GM12878 (cell line): ENCODE results near the gene CCL7. TPM values are rescaled to one million over a fixed set of nuclear protein-coding genes. Genes with fewer than 3 reads are reported as not detected.

Experiments
- ATAC-seq: fragments of 200-7000 bp; cut with Tn5 transposase; 3 replicates; pipeline ENCODE4 v1.9.1; 2020; ENCODE audit warnings: mild to moderate bottlenecking, moderate library complexity
- BruUV-seq: library from RNA; stranded (reverse); fragments of 400-500 nt; replicated peaks from 2 replicates; lab custom pipeline; 2021; lab: Mats Ljungman, UMichigan
- CTCF ChIA-PET: fragments of 300-600 bp; sonication (Branson Sonifier 250); formaldehyde crosslinking; extraction: SDS; loops from one replicate; lab custom pipeline; 2021; ENCODE audit warnings: inconsistent platforms; lab: Yijun Ruan, JAX
- POLR2A ChIA-PET: fragments of 350-600 bp; formaldehyde crosslinking; extraction: SDS; loops from one replicate; lab custom pipeline; 2021; ENCODE audit warnings: inconsistent platforms; lab: Charles Lee
- RAD21 ChIA-PET: fragments of 300-600 bp; sonication (Branson Sonifier 250); formaldehyde crosslinking; loops from one replicate; lab custom pipeline; 2023; ENCODE audit warnings: antibody characterized with exemption; ENCODE audit not compliant: unreplicated experiment; lab: Charles Lee
- SMC1A ChIA-PET: fragments of 300-600 bp; sonication (Branson Sonifier 250); formaldehyde crosslinking; loops from one replicate; lab custom pipeline; 2023; ENCODE audit not compliant: unreplicated experiment, uncharacterized antibody; lab: Charles Lee
- DNase-seq: peaks from one replicate; pipeline ENCODE4 v3.0.0-alpha.2; 2011; ENCODE audit warnings: low read depth, low spot score
- FAIRE-seq: peaks from 3 replicates; lab custom pipeline; 2011; peaks lifted over from hg19 to GRCh38; lab: Jason Lieb, UNC
- H2AFZ ChIP-seq: 2 replicates; pipeline ENCODE4 v1.6.0; 2011; ENCODE audit warnings: low read depth, low read length, control low read depth; ENCODE audit not compliant: control insufficient read depth
- H3K27ac ChIP-seq: 2 replicates; pipeline ENCODE4 v1.5.1; 2011; ENCODE audit warnings: control low read depth; ENCODE audit not compliant: control insufficient read depth, insufficient read depth
- H3K27me3 ChIP-seq, 2 experiments: replicated peaks in 1 of 2; 2 replicates each; pipeline versions ENCODE4 v1.6.0 to v1.6.1; 2011; ENCODE audit warnings: low read length in 1 of 2; ENCODE audit not compliant: control insufficient read depth in 2 of 2, insufficient read depth in 2 of 2
- H3K36me3 ChIP-seq, 2 experiments: 2 replicates each; pipeline ENCODE4 v1.5.1; 2011; ENCODE audit warnings: low read length in 1 of 2; ENCODE audit not compliant: control insufficient read depth in 2 of 2, insufficient read depth in 2 of 2
- H3K4me1 ChIP-seq: 2 replicates; pipeline ENCODE4 v1.6.1; 2011; ENCODE audit warnings: mild to moderate bottlenecking, low read length, moderate library complexity, mixed read lengths; ENCODE audit not compliant: control insufficient read depth, insufficient read depth
- H3K4me2 ChIP-seq: 2 replicates; pipeline ENCODE4 v1.6.0; 2011; ENCODE audit warnings: control low read depth; ENCODE audit not compliant: control insufficient read depth, insufficient read depth
- H3K4me3 ChIP-seq: fragments of 200-600 bp; sonication (generic); 2 replicates; pipeline ENCODE4 v1.5.1; 2016
- H3K79me2 ChIP-seq: 2 replicates; pipeline ENCODE4 v1.6.0; 2011; ENCODE audit warnings: low read length; ENCODE audit not compliant: control insufficient read depth, insufficient read depth
- H3K9ac ChIP-seq: 2 replicates; pipeline ENCODE4 v1.8.0; 2011; ENCODE audit warnings: low read length, control low read depth, mixed read lengths; ENCODE audit not compliant: control insufficient read depth, insufficient read depth
- H3K9me3 ChIP-seq: replicated peaks from 3 replicates; pipeline ENCODE4 v1.5.1; 2011; ENCODE audit warnings: mild to moderate bottlenecking, low read length; ENCODE audit not compliant: control insufficient read depth, insufficient read depth
- H4K20me1 ChIP-seq: 2 replicates; pipeline ENCODE4 v1.6.0; 2011; ENCODE audit not compliant: control insufficient read depth, insufficient read depth
- ATF7 ChIP-seq: fragments of 450-650 bp; IDR thresholded peaks from 2 replicates; pipeline ENCODE4 v1.6.1; 2016; ENCODE audit warnings: low read depth, mild to moderate bottlenecking
- BACH1 ChIP-seq: fragments of 450-650 bp; IDR thresholded peaks from 2 replicates; pipeline ENCODE4 v1.6.1; 2017; ENCODE audit warnings: mild to moderate bottlenecking, borderline replicate concordance
- BRCA1 ChIP-seq: IDR thresholded peaks from 2 replicates; pipeline ENCODE4 v1.6.1; 2011; ENCODE audit warnings: low read depth, low read length, improper control_type of control experiment
- CHD4 ChIP-seq: fragments of 200-600 bp; sonication (generic); IDR thresholded peaks from 2 replicates; pipeline ENCODE4 v1.6.1; 2016; ENCODE audit warnings: mild to moderate bottlenecking
- IRF4 ChIP-seq: IDR thresholded peaks from 2 replicates; pipeline ENCODE4 v1.6.1; 2011; ENCODE audit warnings: low read depth, low read length
- LARP7 ChIP-seq: fragments of 450-650 bp; IDR thresholded peaks from 2 replicates; pipeline ENCODE4 v1.6.1; 2017; ENCODE audit warnings: mild to moderate bottlenecking
- TCF3 ChIP-seq: IDR thresholded peaks from 2 replicates; pipeline ENCODE4 v1.6.1; 2012; ENCODE audit warnings: low read depth, mild to moderate bottlenecking, low read length, borderline replicate concordance; ENCODE audit not compliant: insufficient read depth
- WGBS: methylation state at CpG from one replicate; pipeline ENCODE4 v1.1.6; 2016; ENCODE audit warnings: low lambda C conversion rate; ENCODE audit not compliant: insufficient replicate concordance, insufficient coverage; ENCODE audit errors: missing lambda C conversion rate; 5-methylcytosine and 5-hydroxymethylcytosine counted together
- in situ Hi-C: fragments of 300-500 bp; cut with MboI; formaldehyde crosslinking; loops from 9 replicates; pipeline ENCODE4 v1.14.3; 2018; ENCODE audit warnings: mixed read lengths
- intact Hi-C: fragments of 100-400 bp; cut with micrococcal nuclease; formaldehyde crosslinking; loops from one replicate; pipeline ENCODE4 v1.14.2; 2022; ENCODE audit not compliant: unreplicated experiment
- polyA plus RNA-seq, 11 experiments: library from polyadenylated mRNA; depleted of rRNA in 4 of 11; unstranded in 6 of 11; stranded (reverse) in 5 of 11; fragments of >200 nt; fragmentation: Nextera tagmentation in 4 of 11; fragmentation: Illumina TruSeq in 1 of 11; extraction: Ambion mirVana in 4 of 11; extraction: Trizol in 1 of 11; gene quantifications; 1 replicate in 1 of 11; 2 replicates in 10 of 11; pipeline versions ENCODE4 v1.2.1 to v1.2.3, GENCODE V29; 2011 to 2016; ENCODE audit warnings: inconsistent platforms in 2 of 11, missing spikeins in 2 of 11, low read depth in 1 of 11
- total RNA-seq, 4 experiments: library from RNA; depleted of rRNA in 3 of 4; stranded (reverse); fragments of >200 nt in 3 of 4; fragmentation: Illumina TruSeq in 1 of 4; extraction: Trizol in 1 of 4; gene quantifications; 2 replicates each; pipeline versions ENCODE4 v1.2.1 to v1.2.3, GENCODE V29; 2013 to 2021
- TF ChIP-seq, protein P1 (sequence below): IDR thresholded peaks from 2 replicates; pipeline ENCODE4 v1.6.1; 2011; ENCODE audit warnings: mild to moderate bottlenecking, low read depth, low read length, moderate library complexity; ENCODE audit not compliant: insufficient replicate concordance
- TF ChIP-seq, protein P2 (sequence below): fragments of 450-650 bp; IDR thresholded peaks from 2 replicates; pipeline ENCODE4 v1.6.1; 2016; ENCODE audit warnings: mild to moderate bottlenecking
- TF ChIP-seq, protein P3 (sequence below): fragments of 450-650 bp; IDR thresholded peaks from 2 replicates; pipeline ENCODE4 v1.6.1; 2016; ENCODE audit warnings: mild to moderate bottlenecking, moderate library complexity, borderline replicate concordance

The CCL7 gene
- total and polyA plus RNA-seq, 10 of the 15 experiments (the other 5 are each of a cell fraction or from before 2014, with no cell fraction given) = not detected

DNA sequence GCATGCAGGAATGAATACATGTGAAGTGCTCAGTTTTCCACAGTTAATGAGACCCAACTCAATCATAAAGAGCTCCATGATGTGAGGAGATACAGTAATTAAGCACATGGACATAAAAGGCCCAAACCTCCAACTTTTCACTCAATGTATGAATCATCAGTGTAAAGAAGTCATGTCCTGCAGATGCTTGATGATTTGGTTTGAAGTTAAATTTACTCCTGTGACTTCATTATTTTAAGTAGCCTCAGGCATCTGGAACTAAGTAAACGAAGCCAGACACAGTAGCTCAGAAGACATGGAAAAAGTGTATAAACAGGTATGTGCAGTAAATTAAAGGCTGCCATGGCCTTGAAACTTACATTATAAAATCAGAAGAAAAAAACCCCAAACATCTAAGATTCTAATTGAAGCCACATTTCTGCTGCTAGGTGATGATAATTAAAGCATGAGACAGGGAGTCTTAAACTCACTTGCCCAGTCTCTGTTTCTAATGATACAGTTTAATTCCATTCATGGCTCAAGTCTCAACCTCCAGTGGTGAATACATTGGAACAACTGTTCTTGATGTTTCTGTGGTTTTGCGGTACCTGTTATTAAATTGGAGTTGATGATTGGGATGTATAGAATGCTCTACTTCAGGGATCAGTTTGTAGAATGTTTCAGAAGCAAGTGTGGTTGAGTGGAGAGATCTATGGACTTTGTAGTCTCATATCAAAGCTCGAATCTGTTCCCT, 43.8 kb upstream of the CCL7 start:
- Histone ChIP-seq H3K4me2 (no peak overlapping the region), H3K4me3 (no peak overlapping the region), H3K36me3 (no peaks in the 10 kb centered on the region), H3K27me3 (no peaks in the 10 kb centered on the region; a peak in 2 of 4 replicates), H4K20me1 (no peaks in the 10 kb centered on the region), H3K4me1 (no peaks in the 10 kb centered on the region), H3K9me3 (no peaks in the 10 kb centered on the region; the same call in 1 of the 3 replicates), H3K79me2 (no peaks in the 10 kb centered on the region), H3K9ac (no peak overlapping the region), H3K27ac (no peak overlapping the region), H2AFZ (no peak overlapping the region)
- no peak for TF ChIP-seq LARP7
- TF ChIP-seq, protein P1, sequence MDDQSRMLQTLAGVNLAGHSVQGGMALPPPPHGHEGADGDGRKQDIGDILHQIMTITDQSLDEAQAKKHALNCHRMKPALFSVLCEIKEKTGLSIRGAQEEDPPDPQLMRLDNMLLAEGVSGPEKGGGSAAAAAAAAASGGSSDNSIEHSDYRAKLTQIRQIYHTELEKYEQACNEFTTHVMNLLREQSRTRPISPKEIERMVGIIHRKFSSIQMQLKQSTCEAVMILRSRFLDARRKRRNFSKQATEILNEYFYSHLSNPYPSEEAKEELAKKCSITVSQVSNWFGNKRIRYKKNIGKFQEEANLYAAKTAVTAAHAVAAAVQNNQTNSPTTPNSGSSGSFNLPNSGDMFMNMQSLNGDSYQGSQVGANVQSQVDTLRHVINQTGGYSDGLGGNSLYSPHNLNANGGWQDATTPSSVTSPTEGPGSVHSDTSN = no peak
- TF ChIP-seq BACH1 = no peak
- TF ChIP-seq, protein P2, sequence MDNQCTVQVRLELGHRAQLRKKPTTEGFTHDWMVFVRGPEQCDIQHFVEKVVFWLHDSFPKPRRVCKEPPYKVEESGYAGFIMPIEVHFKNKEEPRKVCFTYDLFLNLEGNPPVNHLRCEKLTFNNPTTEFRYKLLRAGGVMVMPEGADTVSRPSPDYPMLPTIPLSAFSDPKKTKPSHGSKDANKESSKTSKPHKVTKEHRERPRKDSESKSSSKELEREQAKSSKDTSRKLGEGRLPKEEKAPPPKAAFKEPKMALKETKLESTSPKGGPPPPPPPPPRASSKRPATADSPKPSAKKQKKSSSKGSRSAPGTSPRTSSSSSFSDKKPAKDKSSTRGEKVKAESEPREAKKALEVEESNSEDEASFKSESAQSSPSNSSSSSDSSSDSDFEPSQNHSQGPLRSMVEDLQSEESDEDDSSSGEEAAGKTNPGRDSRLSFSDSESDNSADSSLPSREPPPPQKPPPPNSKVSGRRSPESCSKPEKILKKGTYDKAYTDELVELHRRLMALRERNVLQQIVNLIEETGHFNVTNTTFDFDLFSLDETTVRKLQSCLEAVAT = no peak
- no peak for TF ChIP-seq CHD4
- TF ChIP-seq, protein P3, sequence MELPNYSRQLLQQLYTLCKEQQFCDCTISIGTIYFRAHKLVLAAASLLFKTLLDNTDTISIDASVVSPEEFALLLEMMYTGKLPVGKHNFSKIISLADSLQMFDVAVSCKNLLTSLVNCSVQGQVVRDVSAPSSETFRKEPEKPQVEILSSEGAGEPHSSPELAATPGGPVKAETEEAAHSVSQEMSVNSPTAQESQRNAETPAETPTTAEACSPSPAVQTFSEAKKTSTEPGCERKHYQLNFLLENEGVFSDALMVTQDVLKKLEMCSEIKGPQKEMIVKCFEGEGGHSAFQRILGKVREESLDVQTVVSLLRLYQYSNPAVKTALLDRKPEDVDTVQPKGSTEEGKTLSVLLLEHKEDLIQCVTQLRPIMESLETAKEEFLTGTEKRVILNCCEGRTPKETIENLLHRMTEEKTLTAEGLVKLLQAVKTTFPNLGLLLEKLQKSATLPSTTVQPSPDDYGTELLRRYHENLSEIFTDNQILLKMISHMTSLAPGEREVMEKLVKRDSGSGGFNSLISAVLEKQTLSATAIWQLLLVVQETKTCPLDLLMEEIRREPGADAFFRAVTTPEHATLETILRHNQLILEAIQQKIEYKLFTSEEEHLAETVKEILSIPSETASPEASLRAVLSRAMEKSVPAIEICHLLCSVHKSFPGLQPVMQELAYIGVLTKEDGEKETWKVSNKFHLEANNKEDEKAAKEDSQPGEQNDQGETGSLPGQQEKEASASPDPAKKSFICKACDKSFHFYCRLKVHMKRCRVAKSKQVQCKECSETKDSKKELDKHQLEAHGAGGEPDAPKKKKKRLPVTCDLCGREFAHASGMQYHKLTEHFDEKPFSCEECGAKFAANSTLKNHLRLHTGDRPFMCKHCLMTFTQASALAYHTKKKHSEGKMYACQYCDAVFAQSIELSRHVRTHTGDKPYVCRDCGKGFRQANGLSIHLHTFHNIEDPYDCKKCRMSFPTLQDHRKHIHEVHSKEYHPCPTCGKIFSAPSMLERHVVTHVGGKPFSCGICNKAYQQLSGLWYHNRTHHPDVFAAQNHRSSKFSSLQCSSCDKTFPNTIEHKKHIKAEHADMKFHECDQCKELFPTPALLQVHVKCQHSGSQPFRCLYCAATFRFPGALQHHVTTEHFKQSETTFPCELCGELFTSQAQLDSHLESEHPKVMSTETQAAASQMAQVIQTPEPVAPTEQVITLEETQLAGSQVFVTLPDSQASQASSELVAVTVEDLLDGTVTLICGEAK = no peak
- TF ChIP-seq ATF7 = no peak
- TF ChIP-seq IRF4 = no peak
- TF ChIP-seq TCF3 = no peak
- no peak for TF ChIP-seq BRCA1
- SMC1A ChIA-PET = interaction anchor here (1.5 kb wide), 1 partner anchor 10 kb away, joined by 3 read pairs; no protein-coding TSS in a partner anchor
- no peak for ATAC-seq
- RAD21 ChIA-PET = no interaction called here
- in situ Hi-C loops (no loop called here), intact Hi-C loops (no loop called here)
- CTCF ChIA-PET = interaction anchor here (0.7 kb wide), 1 partner anchor 23 kb away, joined by 3 read pairs; no protein-coding TSS in a partner anchor
- no TSS peak for BruUV-seq
- POLR2A ChIA-PET = no interaction called here
- DNase-seq = no peak
- 14% methylated on average over 3 of the region's 3 CpGs for WGBS
- FAIRE-seq = no peak
